Measurements from ENCODE around the gene TPX2. TPM values are rescaled to one million over a fixed set of nuclear protein-coding genes. Genes with fewer than 3 reads are reported as not detected.

TPX2 gene
- polyA plus RNA-seq, 1 donor from 2014 or later: 2.1 TPM

GRCh38 chr20:31815408-31816188 is 76.5 kb downstream of the TPX2 start:
- Histone ChIP-seq H3K4me3 (ENCODE audit: low read length) (no peak overlapping the region), H3K36me3 (ENCODE audit: insufficient read depth, low read length) (no peaks in the 10 kb centered on the region), H3K79me2 (replicated peaks; ENCODE audit: insufficient read depth, low read length) (no peaks in the 10 kb centered on the region), H3K4me2 (ENCODE audit: low read length) (no peak overlapping the region), H4K20me1 (ENCODE audit: insufficient read depth) (no peaks in the 10 kb centered on the region), H2AFZ (ENCODE audit: low read depth, low read length) (no peak overlapping the region), H3F3A (ENCODE audit: insufficient read depth, low read length, poor library complexity, severe bottlenecking) (no peaks in the 10 kb centered on the region), H3K9me3 (ENCODE audit: low read length) (no peaks in the 10 kb centered on the region), H3K27ac (ENCODE audit: low read length) (no peak overlapping the region), H3K9me2 (ENCODE audit: insufficient read depth, low read length) (no peaks in the 10 kb centered on the region), H3K27me3 (ENCODE audit: insufficient read depth, low read depth, low read length) (no peaks in the 10 kb centered on the region), H3K9ac (ENCODE audit: low read length) (no peak overlapping the region)
- TF ChIP-seq EZH2 (IDR thresholded peaks at IDR 0.05; ENCODE audit: borderline replicate concordance, insufficient read depth, low read length, poor library complexity, severe bottlenecking) (no peak), REST (IDR thresholded peaks at IDR 0.05; ENCODE audit: borderline replicate concordance) (no peak), RAD21 (conservative IDR thresholded peaks at IDR 0.05) (no peak), MXI1 (conservative IDR thresholded peaks at IDR 0.05; ENCODE audit: poor library complexity, severe bottlenecking) (no peak), SMC3 (conservative IDR thresholded peaks at IDR 0.05; ENCODE audit: poor library complexity) (no peak), POLR2AphosphoS5 (IDR thresholded peaks at IDR 0.05) (no peak), CTCF (IDR thresholded peaks at IDR 0.05; ENCODE audit: poor library complexity, severe bottlenecking) (no peak), EP300 (conservative IDR thresholded peaks at IDR 0.05; ENCODE audit: poor library complexity, severe bottlenecking) (no peak)

GRCh38 chr20:31816221-31816620 is 77.1 kb downstream of the TPX2 start:
- Histone ChIP-seq H3K9me2 (ENCODE audit: insufficient read depth, low read length) (no peaks in the 10 kb centered on the region), H2AFZ (ENCODE audit: low read depth, low read length) (no peak overlapping the region), H3K27ac (ENCODE audit: low read length) (no peak overlapping the region), H3K27me3 (ENCODE audit: insufficient read depth, low read depth, low read length) (no peaks in the 10 kb centered on the region), H3K36me3 (ENCODE audit: insufficient read depth, low read length) (no peaks in the 10 kb centered on the region), H3F3A (ENCODE audit: insufficient read depth, low read length, poor library complexity, severe bottlenecking) (no peaks in the 10 kb centered on the region), H3K9me3 (ENCODE audit: low read length) (no peaks in the 10 kb centered on the region), H3K79me2 (replicated peaks; ENCODE audit: insufficient read depth, low read length) (no peaks in the 10 kb centered on the region), H3K4me2 (ENCODE audit: low read length) (no peak overlapping the region), H4K20me1 (ENCODE audit: insufficient read depth) (no peaks in the 10 kb centered on the region), H3K9ac (ENCODE audit: low read length) (no peak overlapping the region), H3K4me3 (ENCODE audit: low read length) (no peak overlapping the region)
- TF ChIP-seq REST (IDR thresholded peaks at IDR 0.05; ENCODE audit: borderline replicate concordance) (no peak), CTCF (IDR thresholded peaks at IDR 0.05; ENCODE audit: poor library complexity, severe bottlenecking) (no peak), POLR2AphosphoS5 (IDR thresholded peaks at IDR 0.05) (no peak), TAF1 (IDR thresholded peaks at IDR 0.05; ENCODE audit: low read depth) (no peak)
